Measurements from ENCODE around the gene CD1D.
"Not testable (repeated sequence)": the region's sequence is repeated elsewhere in the genome, so short reads cannot be mapped to it uniquely, and the experiment has no call there.

CD1D gene

DNA sequence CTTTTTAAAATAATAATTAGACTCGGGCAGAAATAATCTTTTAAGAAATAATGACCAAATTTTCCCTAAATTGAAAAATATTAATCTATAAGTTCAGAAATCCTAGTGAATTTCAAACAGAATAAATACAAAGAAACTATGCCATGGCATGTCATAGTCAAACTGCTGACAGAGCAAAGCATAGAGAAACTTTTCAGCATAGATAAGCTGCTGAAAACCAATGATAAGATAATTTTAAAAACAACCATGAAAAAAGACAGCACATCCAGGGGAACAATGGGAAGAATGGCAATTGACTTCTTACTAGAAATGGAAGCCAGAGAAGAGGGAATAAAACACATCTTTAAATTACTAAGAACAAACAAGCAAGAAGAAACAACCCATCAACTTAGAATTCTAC is 19.8 kb downstream of the CD1D start:
- Histone ChIP-seq H3K9me3 (ENCODE audit: low read length) (no peaks in the 10 kb centered on the region), H3K36me3 (ENCODE audit: insufficient read depth, low read length) (no peaks in the 10 kb centered on the region), H3K4me3 (ENCODE audit: low read depth in 1 of 2, low read length in 2 of 2) (no peak overlapping the region), H3K9ac (ENCODE audit: low read length) (no peak overlapping the region), H3K27ac (ENCODE audit: low read depth, low read length) (no peak overlapping the region), H3K4me1 (ENCODE audit: insufficient read depth, low read length) (no peaks in the 10 kb centered on the region), H3K27me3 (ENCODE audit: control insufficient read depth in 1 of 2, insufficient read depth in 2 of 2, low read length in 2 of 2) (no peaks in the 10 kb centered on the region)

DNA sequence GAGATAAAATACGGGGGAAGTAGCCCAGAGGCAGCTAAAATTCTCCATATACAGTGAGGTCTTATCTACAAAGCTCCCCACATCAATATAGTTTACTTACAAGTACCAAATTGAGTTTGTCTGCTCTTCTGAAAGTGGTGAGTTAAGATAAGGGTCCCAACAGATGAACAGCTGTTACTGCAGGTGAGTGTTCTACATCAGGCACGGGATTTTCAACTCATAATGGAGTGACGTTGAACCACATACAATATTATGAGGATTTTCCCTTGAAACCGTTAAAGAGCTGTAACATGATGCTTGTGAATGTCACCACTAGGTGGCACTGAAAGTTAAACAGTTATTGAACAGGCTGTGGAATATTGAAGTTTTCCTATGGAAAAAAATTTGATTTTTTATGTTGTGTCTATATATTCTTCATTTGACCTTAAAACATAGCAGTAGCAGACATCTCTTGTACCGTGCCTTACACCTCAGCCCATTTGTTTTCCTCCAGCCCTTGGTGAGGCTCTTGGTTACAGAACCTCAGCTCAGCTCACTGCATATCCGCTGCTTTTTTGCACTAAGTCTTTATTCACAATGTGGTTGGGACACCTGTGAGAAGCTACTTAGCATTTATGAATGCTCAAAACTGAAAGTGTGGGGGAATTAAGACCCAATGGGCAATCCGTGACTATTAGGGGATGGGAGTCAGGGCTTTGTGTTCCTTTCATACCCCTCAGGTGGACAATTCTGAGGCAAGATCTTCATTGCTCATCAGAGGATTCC is 23.2 kb downstream of the CD1D start:
- no peaks in the 10 kb centered on the region for H3K4me1 ChIP-seq (ENCODE audit: insufficient read depth, low read length)
- H3K36me3 ChIP-seq (ENCODE audit: insufficient read depth, low read length): no peaks in the 10 kb centered on the region
- H3K4me3 ChIP-seq (ENCODE audit: low read depth in 1 of 2, low read length in 2 of 2): no peak overlapping the region
- H3K9me3 ChIP-seq (ENCODE audit: low read length): no peaks in the 10 kb centered on the region
- H3K27me3 ChIP-seq (ENCODE audit: control insufficient read depth in 1 of 2, insufficient read depth in 2 of 2, low read length in 2 of 2): no peaks in the 10 kb centered on the region
- H3K27ac ChIP-seq (ENCODE audit: low read depth, low read length): no peak overlapping the region
- no peak overlapping the region for H3K9ac ChIP-seq (ENCODE audit: low read length)

DNA sequence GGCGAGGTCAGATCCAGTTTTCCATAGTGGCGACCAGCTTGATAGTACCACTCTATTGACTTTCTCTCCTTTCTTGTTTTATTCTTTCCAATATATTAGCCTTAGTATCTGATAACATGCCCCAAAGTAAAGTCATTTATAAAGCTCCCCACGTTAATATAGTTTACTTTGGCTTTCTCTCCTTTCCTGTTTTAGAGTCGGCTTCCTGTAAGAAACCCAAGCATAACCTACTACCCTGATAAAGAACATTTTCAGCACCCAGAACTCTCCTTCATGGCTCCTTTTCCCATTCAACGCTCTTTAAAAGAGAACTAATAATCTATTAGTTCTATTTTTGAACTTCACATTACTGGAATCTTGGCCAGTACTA is 23.7 kb downstream of the CD1D start:
- H3K36me3 ChIP-seq (ENCODE audit: insufficient read depth, low read length): no peaks in the 10 kb centered on the region
- H3K4me1 ChIP-seq (ENCODE audit: insufficient read depth, low read length): no peaks in the 10 kb centered on the region
- H3K9ac ChIP-seq (ENCODE audit: low read length): no peak overlapping the region
- H3K9me3 ChIP-seq (ENCODE audit: low read length): no peaks in the 10 kb centered on the region
- H3K27me3 ChIP-seq (ENCODE audit: control insufficient read depth in 1 of 2, insufficient read depth in 2 of 2, low read length in 2 of 2): no peaks in the 10 kb centered on the region
- H3K27ac ChIP-seq (ENCODE audit: low read depth, low read length): no peak overlapping the region
- H3K4me3 ChIP-seq (ENCODE audit: low read depth in 1 of 2, low read length in 2 of 2): no peak overlapping the region

DNA sequence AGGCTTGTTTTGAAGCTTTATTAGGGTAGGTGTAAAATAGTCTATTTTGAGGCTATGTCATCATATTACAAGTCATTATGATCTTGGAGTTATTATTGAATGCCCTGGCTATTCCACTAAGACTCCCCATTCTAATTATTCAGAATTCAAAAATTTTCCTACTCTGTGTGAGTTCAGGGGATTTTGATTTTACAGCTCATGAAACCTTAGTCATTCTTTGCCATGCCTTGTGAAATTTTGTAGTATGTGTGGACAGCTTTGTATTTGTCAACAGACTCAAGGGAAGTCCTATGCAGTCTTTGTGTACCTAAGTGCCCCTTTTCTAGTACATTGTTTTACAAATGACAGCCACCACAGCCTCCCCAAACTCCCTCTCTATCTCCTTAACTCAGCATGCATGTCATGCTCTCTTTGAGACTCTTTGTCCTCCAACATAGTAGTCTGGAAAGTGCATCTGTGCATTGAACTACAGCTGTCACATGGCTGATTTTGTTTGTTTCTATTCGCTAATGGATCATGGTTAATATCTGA is 28.0 kb downstream of the CD1D start:
- Histone ChIP-seq H3K9me3 (ENCODE audit: low read length) (no peaks in the 10 kb centered on the region), H3K36me3 (ENCODE audit: insufficient read depth, low read length) (no peaks in the 10 kb centered on the region), H3K9ac (ENCODE audit: low read length) (no peak overlapping the region), H3K4me1 (ENCODE audit: insufficient read depth, low read length) (no peaks in the 10 kb centered on the region), H3K27me3 (ENCODE audit: control insufficient read depth in 1 of 2, insufficient read depth in 2 of 2, low read length in 2 of 2) (peaks cover 0 to 4% of the 10 kb centered on the region in 2 donors), H3K27ac (ENCODE audit: low read depth, low read length) (no peak overlapping the region), H3K4me3 (ENCODE audit: low read depth in 1 of 2, low read length in 2 of 2) (no peak overlapping the region)

DNA sequence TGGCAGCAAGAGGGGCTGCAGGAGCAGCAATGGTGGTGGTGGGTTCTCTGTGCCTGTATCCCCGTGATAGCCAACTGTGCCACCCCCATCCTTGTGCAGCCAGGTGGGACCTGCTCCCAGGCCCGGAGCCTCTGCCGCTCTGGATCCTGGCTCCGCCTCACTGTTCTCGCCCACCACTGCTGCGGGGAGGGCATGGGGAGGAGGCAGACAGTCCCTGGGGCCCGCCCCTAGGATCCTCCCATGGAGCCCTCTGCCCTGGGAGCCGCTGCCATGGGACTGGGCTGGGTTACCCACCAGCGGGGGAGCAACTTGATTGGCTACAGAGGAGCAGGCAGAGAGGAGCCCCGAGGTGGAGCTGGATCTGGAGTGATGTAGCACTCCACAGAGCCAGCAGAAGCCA is 31.6 kb downstream of the CD1D start:
- Histone ChIP-seq H3K27me3 (ENCODE audit: control insufficient read depth in 1 of 2, insufficient read depth in 2 of 2, low read length in 2 of 2) (peaks cover 0 to 4% of the 10 kb centered on the region in 2 donors), H3K9ac (ENCODE audit: low read length) (no peak overlapping the region), H3K9me3 (ENCODE audit: low read length) (no peaks in the 10 kb centered on the region), H3K36me3 (ENCODE audit: insufficient read depth, low read length) (no peaks in the 10 kb centered on the region), H3K27ac (ENCODE audit: low read depth, low read length) (no peak overlapping the region), H3K4me3 (ENCODE audit: low read depth in 1 of 2, low read length in 2 of 2) (no peak overlapping the region), H3K4me1 (ENCODE audit: insufficient read depth, low read length) (no peaks in the 10 kb centered on the region)

DNA sequence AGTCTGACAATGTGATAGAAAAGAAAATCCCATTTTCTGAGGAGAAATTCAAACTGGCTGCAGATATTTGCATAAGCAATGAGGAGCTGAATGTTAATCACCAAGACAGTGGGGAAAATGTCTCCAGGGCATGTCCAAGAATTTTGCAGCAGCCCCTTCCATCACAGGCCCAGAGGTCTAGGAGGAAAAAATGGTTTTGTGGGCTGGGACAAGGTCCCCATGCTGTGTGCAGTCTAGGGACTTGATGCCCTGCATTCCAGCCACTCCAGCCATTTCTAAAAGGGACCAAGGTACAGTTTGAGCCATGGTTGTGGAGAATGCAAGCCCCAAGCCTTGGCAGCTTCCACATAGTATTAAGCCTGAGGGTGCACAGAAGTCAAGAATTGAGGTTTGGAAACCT is 42.8 kb downstream of the CD1D start:
- not testable (repeated sequence) for H3K9ac ChIP-seq (ENCODE audit: low read length); H3K27me3 ChIP-seq (ENCODE audit: control insufficient read depth in 1 of 2, insufficient read depth in 2 of 2, low read length in 2 of 2); H3K36me3 ChIP-seq (ENCODE audit: insufficient read depth, low read length); H3K27ac ChIP-seq (ENCODE audit: low read depth, low read length); H3K9me3 ChIP-seq (ENCODE audit: low read length); H3K4me1 ChIP-seq (ENCODE audit: insufficient read depth, low read length); H3K4me3 ChIP-seq (ENCODE audit: low read depth in 1 of 2, low read length in 2 of 2)

DNA sequence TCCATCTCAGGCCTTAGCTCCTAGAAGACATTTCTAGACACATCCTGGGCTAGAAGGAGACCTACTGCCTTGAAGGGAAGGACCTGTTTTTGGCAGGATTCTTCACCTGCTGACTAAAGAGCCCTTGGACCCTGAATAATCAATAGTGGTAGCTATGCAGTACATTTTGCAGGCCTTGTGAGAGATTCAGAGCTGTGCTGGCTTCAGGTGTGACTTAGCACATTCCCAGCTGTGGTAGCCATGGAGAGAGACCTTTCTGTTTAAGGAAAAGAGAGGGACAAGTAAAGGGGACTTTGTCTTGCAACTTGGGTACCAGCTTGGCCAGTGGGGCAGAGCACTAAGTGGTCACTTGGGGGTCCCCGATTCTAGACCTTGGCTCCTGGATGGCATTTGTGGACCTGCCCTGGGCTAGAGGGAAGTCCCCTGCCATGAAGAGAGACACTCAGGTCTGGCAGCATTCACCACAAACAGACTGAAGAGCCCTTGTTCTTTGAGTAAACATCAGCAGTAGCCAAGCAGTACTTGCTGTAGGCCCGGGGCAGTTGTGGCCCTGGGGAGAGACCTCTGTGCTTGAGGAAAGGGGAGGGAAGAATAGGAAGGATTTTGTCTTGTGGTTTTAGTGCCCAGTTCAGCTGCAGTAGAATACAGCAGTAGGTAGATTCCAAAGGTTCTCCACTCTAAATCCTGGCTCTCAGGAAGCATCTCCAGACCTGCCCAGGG is 47.4 kb downstream of the CD1D start:
- Histone ChIP-seq H3K27me3 (ENCODE audit: control insufficient read depth in 1 of 2, insufficient read depth in 2 of 2, low read length in 2 of 2) (no peaks in the 10 kb centered on the region), H3K27ac (ENCODE audit: low read depth, low read length) (no peak overlapping the region), H3K4me1 (ENCODE audit: insufficient read depth, low read length) (no peaks in the 10 kb centered on the region), H3K9ac (ENCODE audit: low read length) (no peak overlapping the region), H3K36me3 (ENCODE audit: insufficient read depth, low read length) (no peaks in the 10 kb centered on the region), H3K4me3 (ENCODE audit: low read depth in 1 of 2, low read length in 2 of 2) (no peak overlapping the region), H3K9me3 (ENCODE audit: low read length) (no peaks in the 10 kb centered on the region)

Measured in muscle layer of colon (tissue), 2 donors.